HepG2 (cell line): ENCODE results near the gene HPS3. TPM values are rescaled to one million over a fixed set of nuclear protein-coding genes. Genes with fewer than 3 reads are reported as not detected.

Source experiments
- ELK4 ChIP-seq: sonication (generic); formaldehyde crosslinking; IDR thresholded peaks from 2 replicates; pipeline ENCODE4 v1.9.0; 2021; ENCODE audit warnings: missing genetic modification reagents, borderline replicate concordance
- FOSL2 ChIP-seq: sonication (generic); formaldehyde crosslinking; IDR thresholded peaks from 2 replicates; pipeline ENCODE4 v1.4.0; 2020; ENCODE audit warnings: missing genetic modification reagents
- MAFF ChIP-seq: IDR thresholded peaks from 2 replicates; pipeline ENCODE4 v1.6.1; 2011; ENCODE audit warnings: low read depth, low read length, improper control_type of control experiment
- MED13 ChIP-seq: sonication (generic); formaldehyde crosslinking; IDR thresholded peaks from 2 replicates; pipeline ENCODE4 v1.5.0; 2020; ENCODE audit warnings: missing genetic modification reagents
- PAX8 ChIP-seq: sonication (generic); formaldehyde crosslinking; IDR thresholded peaks from 2 replicates; pipeline ENCODE4 v1.8.0; 2022; ENCODE audit warnings: mild to moderate bottlenecking, missing genetic modification reagents, borderline replicate concordance
- POLR2AphosphoS2 ChIP-seq: IDR thresholded peaks from 2 replicates; pipeline ENCODE4 v1.6.1; 2011; ENCODE audit warnings: low read depth, low read length, improper control_type of control experiment
- RNF2 ChIP-seq: fragments of 450-650 bp; conservative IDR thresholded peaks from 2 replicates; pipeline ENCODE4 v1.6.1; 2016; ENCODE audit warnings: low read depth
- TMF1 ChIP-seq: sonication (generic); formaldehyde crosslinking; IDR thresholded peaks from 2 replicates; pipeline ENCODE4 v1.8.1; 2022; ENCODE audit warnings: low read depth, missing genetic modification reagents
- ZBTB2 ChIP-seq: sonication (generic); formaldehyde crosslinking; IDR thresholded peaks from 2 replicates; pipeline ENCODE4 v1.8.0; 2022; ENCODE audit warnings: low read depth, missing genetic modification reagents
- ZHX2 ChIP-seq, 2 experiments: sonication (generic) in 1 of 2; formaldehyde crosslinking in 1 of 2; IDR thresholded peaks; 2 replicates each; pipeline versions ENCODE4 v1.6.1 to v1.9.0; 2014 to 2022; ENCODE audit warnings: antibody characterized with exemption in 1 of 2, borderline replicate concordance in 1 of 2, inconsistent platforms in 1 of 2, low read depth in 1 of 2, missing genetic modification reagents in 1 of 2
- ZNF205 ChIP-seq: IDR thresholded peaks from 2 replicates; pipeline ENCODE4 v1.6.1; 2018; ENCODE audit warnings: missing biosample characterization, missing genetic modification reagents
- ZNF30 ChIP-seq: sonication (generic); formaldehyde crosslinking; IDR thresholded peaks from 2 replicates; pipeline ENCODE4 v1.5.0; 2020; ENCODE audit warnings: mild to moderate bottlenecking, missing genetic modification reagents
- ZNF335 ChIP-seq: sonication (generic); formaldehyde crosslinking; IDR thresholded peaks from 2 replicates; pipeline ENCODE4 v1.4.0; 2020; ENCODE audit warnings: missing genetic modification reagents
- ZNF451 ChIP-seq: sonication (generic); formaldehyde crosslinking; IDR thresholded peaks from 2 replicates; pipeline ENCODE4 v1.5.0; 2020; ENCODE audit warnings: mild to moderate bottlenecking, missing genetic modification reagents
- ZNF614 ChIP-seq: IDR thresholded peaks from 2 replicates; pipeline ENCODE4 v1.6.1; 2018; ENCODE audit warnings: missing biosample characterization, missing genetic modification reagents, inconsistent platforms, borderline replicate concordance
- ZNF773 ChIP-seq: sonication (generic); formaldehyde crosslinking; IDR thresholded peaks from 2 replicates; pipeline ENCODE4 v1.4.0; 2020; ENCODE audit warnings: missing genetic modification reagents, borderline replicate concordance
- polyA plus RNA-seq, 8 experiments: library from polyadenylated mRNA; depleted of rRNA in 3 of 8; stranded (reverse) in 7 of 8; unstranded in 1 of 8; fragments of >200 nt; fragmentation: Illumina TruSeq in 4 of 8; extraction: Trizol in 4 of 8; gene quantifications; 2 replicates each; pipeline versions ENCODE4 v1.2.1 to v1.2.3, GENCODE V29; 2011 to 2016; ENCODE audit warnings: low read depth in 4 of 8, missing spikeins in 1 of 8, mixed read lengths in 1 of 8; ENCODE audit not compliant: insufficient read depth in 1 of 8
- total RNA-seq, 5 experiments: library from RNA; depleted of rRNA; stranded (reverse); fragments of >200 nt; fragmentation: Illumina TruSeq; extraction: Trizol; gene quantifications; 2 replicates each; pipeline ENCODE4 v1.2.3, GENCODE V29; 2016; ENCODE audit warnings: low read depth in 1 of 5
- TF ChIP-seq, protein P1 (sequence below): sonication (generic); formaldehyde crosslinking; IDR thresholded peaks from 2 replicates; pipeline ENCODE4 v1.5.0; 2020; ENCODE audit warnings: mild to moderate bottlenecking, missing genetic modification reagents

HPS3 gene
- total and polyA plus RNA-seq, 2 of the 13 experiments (the other 11 are each of a cell fraction or from before 2014, with no cell fraction given) = 9.5 to 18.9 TPM

DNA sequence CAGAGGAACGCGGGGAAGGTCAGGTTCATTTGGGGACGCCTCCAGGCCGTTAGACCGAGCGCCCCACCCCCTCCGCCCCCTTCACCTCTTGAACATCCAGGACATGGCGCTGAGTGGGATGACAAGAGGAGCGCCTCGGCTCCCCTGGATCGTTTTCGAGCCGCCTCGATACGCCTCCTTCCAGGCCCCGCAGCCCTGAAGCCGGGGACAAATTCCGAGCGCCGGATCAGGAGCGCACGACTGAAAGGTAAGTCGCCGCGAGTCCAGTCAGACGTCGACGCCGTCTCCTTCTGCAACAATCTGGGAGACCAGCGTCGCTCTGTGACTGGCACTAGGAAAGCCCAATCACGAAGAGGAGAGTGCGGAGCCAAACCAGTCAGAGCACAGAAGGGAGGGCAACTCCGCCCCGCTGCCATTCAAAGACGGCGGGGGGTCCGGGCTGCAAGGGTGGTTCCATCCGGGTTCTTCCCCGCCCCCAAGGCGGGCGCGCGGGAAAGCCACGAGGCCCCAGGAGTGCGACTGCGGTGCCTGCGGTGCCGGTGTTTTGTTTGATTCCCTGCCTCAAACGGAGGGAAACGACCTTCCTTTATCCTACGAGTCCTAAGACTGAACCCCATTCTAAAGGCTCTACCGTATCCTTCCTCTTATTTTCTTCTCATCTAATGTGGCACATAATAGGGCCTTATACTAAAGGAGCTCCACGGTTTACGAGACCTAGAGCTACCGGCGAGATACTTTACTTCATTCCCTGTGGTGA is 43.0 kb upstream of the HPS3 start, which contains the start of gene HLTF (continued):
- TF ChIP-seq ELK4 (0 out of 2 replicates have a peak, but pooled peaks have one; percentile 29), ZNF335 (peak; percentile 97), FOSL2 (CRISPR knock-in tag) (no peak; the same call in 1 of the 2 replicates), ZNF614 (CRISPR knock-in tag) (peak; percentile 66; the same call in 1 of the 2 replicates), POLR2AphosphoS2 (no peak), ZBTB2 (peak; percentile 46), MAFF (no peak), TMF1 (peak; percentile 85; the same call in 1 of the 2 replicates), PAX8 (CRISPR knock-in tag) (no peak), ZNF30 (CRISPR knock-in tag) (peak; percentile 77; the same call in 1 of the 2 replicates), ZNF773 (CRISPR knock-in tag) (peak; percentile 79; the same call in 1 of the 2 replicates), MED13 (CRISPR knock-in tag) (0 out of 2 replicates have a peak, but pooled peaks have one; percentile 19), ZNF451 (CRISPR knock-in tag) (0 out of 2 replicates have a peak, but pooled peaks have one; percentile 28), ZNF205 (peak; percentile 62; the same call in 1 of the 2 replicates), RNF2 (peak; percentile 90), ZHX2 (IDR thresholded peaks at IDR 0.05; ENCODE audit: low read depth) (no peak), ZHX2 (CRISPR knock-in tag; IDR thresholded peaks at IDR 0.05; ENCODE audit: borderline replicate concordance) (peak; percentile 92; the same call in 1 of the 2 replicates)
- TF ChIP-seq, protein P1, sequence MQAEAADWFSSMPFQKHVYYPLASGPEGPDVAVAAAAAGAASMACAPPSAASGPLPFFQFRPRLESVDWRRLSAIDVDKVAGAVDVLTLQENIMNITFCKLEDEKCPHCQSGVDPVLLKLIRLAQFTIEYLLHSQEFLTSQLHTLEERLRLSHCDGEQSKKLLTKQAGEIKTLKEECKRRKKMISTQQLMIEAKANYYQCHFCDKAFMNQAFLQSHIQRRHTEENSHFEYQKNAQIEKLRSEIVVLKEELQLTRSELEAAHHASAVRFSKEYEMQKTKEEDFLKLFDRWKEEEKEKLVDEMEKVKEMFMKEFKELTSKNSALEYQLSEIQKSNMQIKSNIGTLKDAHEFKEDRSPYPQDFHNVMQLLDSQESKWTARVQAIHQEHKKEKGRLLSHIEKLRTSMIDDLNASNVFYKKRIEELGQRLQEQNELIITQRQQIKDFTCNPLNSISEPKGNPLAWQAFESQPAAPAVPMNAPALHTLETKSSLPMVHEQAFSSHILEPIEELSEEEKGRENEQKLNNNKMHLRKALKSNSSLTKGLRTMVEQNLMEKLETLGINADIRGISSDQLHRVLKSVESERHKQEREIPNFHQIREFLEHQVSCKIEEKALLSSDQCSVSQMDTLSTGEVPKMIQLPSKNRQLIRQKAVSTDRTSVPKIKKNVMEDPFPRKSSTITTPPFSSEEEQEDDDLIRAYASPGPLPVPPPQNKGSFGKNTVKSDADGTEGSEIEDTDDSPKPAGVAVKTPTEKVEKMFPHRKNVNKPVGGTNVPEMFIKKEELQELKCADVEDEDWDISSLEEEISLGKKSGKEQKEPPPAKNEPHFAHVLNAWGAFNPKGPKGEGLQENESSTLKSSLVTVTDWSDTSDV (CRISPR knock-in tag) = no peak
